ENCODE results near the gene RPRD1B.

The RPRD1B gene

GRCh38 chr20:38036366-38036765 is 2.8 kb downstream of the RPRD1B start:
- DNase-seq (ENCODE audit: low read depth): no peak

GRCh38 chr20:38040276-38040675 is 6.7 kb downstream of the RPRD1B start:
- no peak for DNase-seq (ENCODE audit: low read depth)

GRCh38 chr20:38043512-38044300 is 10.2 kb downstream of the RPRD1B start:
- DNase-seq (ENCODE audit: low read depth): no peak

GRCh38 chr20:38044685-38045084 is 11.1 kb downstream of the RPRD1B start:
- no peak for DNase-seq (ENCODE audit: low read depth)

- no peak for DNase-seq (ENCODE audit: low read depth)
These were observed 13.0 kb downstream of the RPRD1B start for GRCh38 chr20:38046572-38046971.

- DNase-seq (ENCODE audit: low read depth): no peak
These were observed 16.3 kb downstream of the RPRD1B start for GRCh38 chr20:38049800-38050199.

GRCh38 chr20:38050686-38051085 is 17.1 kb downstream of the RPRD1B start:
- DNase-seq (ENCODE audit: low read depth): no peak

- DNase-seq (ENCODE audit: low read depth): no peak
These were observed 19.3 kb downstream of the RPRD1B start for GRCh38 chr20:38052870-38053269.

- DNase-seq (ENCODE audit: low read depth): no peak
These were observed 21.1 kb downstream of the RPRD1B start for GRCh38 chr20:38054647-38055046.

GRCh38 chr20:38055294-38055693 is 21.7 kb downstream of the RPRD1B start:
- DNase-seq (ENCODE audit: low read depth): no peak

GRCh38 chr20:38055848-38056247 is 22.3 kb downstream of the RPRD1B start:
- DNase-seq (ENCODE audit: low read depth): no peak

- peak; percentile 34 for DNase-seq (ENCODE audit: low read depth)
These were observed 23.9 kb downstream of the RPRD1B start for GRCh38 chr20:38057351-38057972.

- no peak for DNase-seq (ENCODE audit: low read depth)
These were observed 26.3 kb downstream of the RPRD1B start for GRCh38 chr20:38059832-38060231.

- no peak for DNase-seq (ENCODE audit: low read depth)
These were observed 27.0 kb downstream of the RPRD1B start for GRCh38 chr20:38060536-38060935.

- DNase-seq (ENCODE audit: low read depth): no peak
These were observed 27.6 kb downstream of the RPRD1B start for GRCh38 chr20:38061109-38061508.

GRCh38 chr20:38062890-38063289 is 29.3 kb downstream of the RPRD1B start:
- no peak for DNase-seq (ENCODE audit: low read depth)

- no peak for DNase-seq (ENCODE audit: low read depth)
These were observed 30.5 kb downstream of the RPRD1B start for GRCh38 chr20:38063911-38064530.

- DNase-seq (ENCODE audit: low read depth): no peak
These were observed 32.3 kb downstream of the RPRD1B start for GRCh38 chr20:38065764-38066375.

GRCh38 chr20:38066969-38067716 is 33.6 kb downstream of the RPRD1B start:
- no peak for DNase-seq (ENCODE audit: low read depth)

GRCh38 chr20:38067717-38068365 is 34.3 kb downstream of the RPRD1B start:
- no peak for DNase-seq (ENCODE audit: low read depth)

- DNase-seq (ENCODE audit: low read depth): no peak
These were observed 39.4 kb downstream of the RPRD1B start for GRCh38 chr20:38072898-38073297.
